ENCODE measurements around the gene SETSIP.

DNA sequence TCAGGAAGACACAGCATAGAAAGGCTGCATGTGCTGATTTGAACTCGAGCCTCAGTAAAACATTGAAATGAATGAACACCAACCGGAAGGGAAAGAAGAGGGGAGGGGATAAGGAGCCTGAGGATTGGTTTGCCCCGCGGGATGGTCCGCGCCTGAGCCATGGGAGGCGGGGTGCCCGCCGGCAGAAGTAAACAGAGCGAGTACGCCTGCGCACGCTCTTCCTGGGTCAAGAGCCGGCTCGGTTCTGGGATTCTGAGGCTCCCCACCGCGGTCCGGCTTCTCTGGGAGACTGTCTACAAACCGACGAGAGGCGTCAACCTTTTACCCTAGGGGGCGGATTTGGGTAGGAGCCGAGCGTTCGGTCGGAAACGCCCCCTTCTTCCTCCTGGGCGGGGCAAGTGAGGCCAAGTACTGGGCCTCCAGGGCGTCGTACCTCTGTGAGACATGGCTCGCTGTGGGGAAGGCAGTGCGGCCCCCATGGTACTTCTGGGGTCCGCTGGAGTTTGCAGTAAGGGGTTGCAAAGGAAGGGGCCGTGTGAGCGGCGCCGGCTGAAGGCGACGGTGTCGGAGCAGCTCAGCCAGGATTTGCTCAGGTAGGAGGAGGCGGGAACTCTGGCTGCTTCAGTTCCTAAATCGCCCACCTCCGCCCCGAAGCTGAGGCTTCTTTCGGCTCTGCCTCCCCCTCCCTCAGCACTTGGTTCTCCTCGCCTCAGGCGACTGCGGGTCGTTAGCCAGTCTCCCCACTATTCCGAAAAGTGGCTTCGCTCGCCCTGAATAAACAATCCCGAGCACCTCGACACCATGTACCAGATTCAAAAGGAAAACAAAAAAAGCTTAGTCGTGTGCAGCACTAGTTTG, 5.1 kb upstream of the SETSIP start, which contains the start of gene BTBD8:
- TF ChIP-seq, protein P1, sequence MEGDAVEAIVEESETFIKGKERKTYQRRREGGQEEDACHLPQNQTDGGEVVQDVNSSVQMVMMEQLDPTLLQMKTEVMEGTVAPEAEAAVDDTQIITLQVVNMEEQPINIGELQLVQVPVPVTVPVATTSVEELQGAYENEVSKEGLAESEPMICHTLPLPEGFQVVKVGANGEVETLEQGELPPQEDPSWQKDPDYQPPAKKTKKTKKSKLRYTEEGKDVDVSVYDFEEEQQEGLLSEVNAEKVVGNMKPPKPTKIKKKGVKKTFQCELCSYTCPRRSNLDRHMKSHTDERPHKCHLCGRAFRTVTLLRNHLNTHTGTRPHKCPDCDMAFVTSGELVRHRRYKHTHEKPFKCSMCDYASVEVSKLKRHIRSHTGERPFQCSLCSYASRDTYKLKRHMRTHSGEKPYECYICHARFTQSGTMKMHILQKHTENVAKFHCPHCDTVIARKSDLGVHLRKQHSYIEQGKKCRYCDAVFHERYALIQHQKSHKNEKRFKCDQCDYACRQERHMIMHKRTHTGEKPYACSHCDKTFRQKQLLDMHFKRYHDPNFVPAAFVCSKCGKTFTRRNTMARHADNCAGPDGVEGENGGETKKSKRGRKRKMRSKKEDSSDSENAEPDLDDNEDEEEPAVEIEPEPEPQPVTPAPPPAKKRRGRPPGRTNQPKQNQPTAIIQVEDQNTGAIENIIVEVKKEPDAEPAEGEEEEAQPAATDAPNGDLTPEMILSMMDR (IDR thresholded peaks at IDR 0.05; ENCODE audit: poor library complexity): no peak
- no peak for TF ChIP-seq EZH2 (IDR thresholded peaks at IDR 0.05; ENCODE audit: borderline replicate concordance)
- TF ChIP-seq EZH2phosphoT487 (IDR thresholded peaks at IDR 0.05; ENCODE audit: low read depth, severe bottlenecking, unreplicated experiment): no peak
